ENCODE measurements around the gene POFUT2. TPM values are rescaled to one million over a fixed set of nuclear protein-coding genes. Genes with fewer than 3 reads are reported as not detected.
A peak's percentile ranks its signal among the peaks of the same experiment; 100 is the strongest.

The POFUT2 gene
- total and polyA plus RNA-seq, 7 donors = 2.5 to 31.3 (median 18.9) TPM

GRCh38 chr21:45326169-45326851 is 38.6 kb upstream of the POFUT2 start:
- TF ChIP-seq POLR2AphosphoS5 (IDR thresholded peaks at IDR 0.05) (no peak), EP300 (IDR thresholded peaks at IDR 0.05) (no peak), POLR2A (IDR thresholded peaks at IDR 0.05) (no peak), CTCF (IDR thresholded peaks at IDR 0.05) (no peak)
- no peaks in the 10 kb centered on the region for H3K36me3 ChIP-seq

DNA sequence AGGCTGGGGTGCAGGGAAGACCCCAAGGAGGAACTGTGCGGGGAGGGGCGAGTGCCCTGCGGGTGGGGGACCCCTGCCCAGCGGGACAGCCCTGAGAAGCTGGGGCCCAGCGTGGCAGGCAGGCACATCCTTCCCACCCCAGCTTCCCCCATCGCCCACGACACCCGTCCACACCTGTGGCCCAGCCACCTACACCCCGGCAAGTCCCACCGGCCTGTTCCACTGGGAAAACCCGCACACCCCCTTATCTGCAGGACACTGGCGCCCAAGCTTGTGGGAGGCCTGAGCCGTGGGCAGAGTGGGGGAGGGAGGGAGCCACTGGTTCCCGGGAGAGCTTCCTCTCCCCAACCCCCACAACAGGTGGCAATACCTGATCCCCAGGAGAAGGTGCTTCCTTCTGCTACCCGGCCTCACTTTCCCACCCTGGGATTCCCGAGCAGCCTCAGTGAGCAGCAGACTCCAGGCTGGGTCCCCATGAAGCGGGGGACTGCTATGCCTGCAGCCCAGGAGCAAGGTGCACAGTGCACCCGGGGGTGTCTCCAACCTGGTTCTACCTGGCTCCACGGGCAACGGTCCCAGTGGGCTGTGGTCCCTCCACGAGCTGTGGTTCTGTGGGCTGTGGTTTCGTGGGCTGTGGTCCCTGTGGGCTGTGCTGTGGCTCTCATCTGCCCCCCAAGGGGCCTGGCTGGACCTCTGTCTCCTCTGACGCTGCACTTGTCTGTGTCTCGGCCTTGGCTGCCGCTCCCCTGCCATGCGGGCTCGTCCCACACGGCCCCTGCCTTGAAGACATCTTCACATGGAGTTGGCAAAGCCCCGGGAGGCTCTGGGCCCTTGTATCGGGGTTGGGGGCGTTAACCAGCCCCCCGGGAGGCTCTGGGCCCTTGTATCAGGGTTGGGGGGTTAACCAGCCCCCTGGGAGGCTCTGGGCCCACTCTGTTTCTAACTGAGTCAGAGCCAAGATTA is 37.8 kb upstream of the POFUT2 start:
- peak; percentile 63 for DNase-seq
- WGBS, 2 donors = 74 to 77% methylated on average over 32 of the region's 32 CpGs
- Histone ChIP-seq H3K27me3 (no peaks in the 10 kb centered on the region), H3K36me3 (no peaks in the 10 kb centered on the region), H3K27ac (peak overlapping the region in 3 of 4 donors; percentile 12 to 47 (median 30)), H3K4me3 (no peak overlapping the region), H3K4me1 (peaks cover 0 to 46% (median 37%) of the 10 kb centered on the region in 4 donors), H3K9me3 (no peaks in the 10 kb centered on the region)
- TF ChIP-seq EP300 (IDR thresholded peaks at IDR 0.05) (no peak), CTCF (IDR thresholded peaks at IDR 0.05) (no peak), POLR2A (IDR thresholded peaks at IDR 0.05) (no peak), POLR2AphosphoS5 (IDR thresholded peaks at IDR 0.05) (no peak)
- intact Hi-C loops (cut with DNase I) = no loop called here

More at GRCh38 chr21:45326169-45326851, 38.6 kb upstream of the POFUT2 start:
- intact Hi-C loops (cut with DNase I) = no loop called here
- no peaks in the 10 kb centered on the region for H3K27me3 ChIP-seq
- H3K4me3 ChIP-seq = no peak overlapping the region
- WGBS, 2 donors = 86 to 89% methylated on average over 25 of the region's 25 CpGs
- peak overlapping the region in 2 of 4 donors; percentile 30 to 47 for H3K27ac ChIP-seq
- DNase-seq = peak; percentile 66
- peaks cover 0 to 43% (median 34%) of the 10 kb centered on the region in 4 donors for H3K4me1 ChIP-seq
- no peaks in the 10 kb centered on the region for H3K9me3 ChIP-seq

DNA sequence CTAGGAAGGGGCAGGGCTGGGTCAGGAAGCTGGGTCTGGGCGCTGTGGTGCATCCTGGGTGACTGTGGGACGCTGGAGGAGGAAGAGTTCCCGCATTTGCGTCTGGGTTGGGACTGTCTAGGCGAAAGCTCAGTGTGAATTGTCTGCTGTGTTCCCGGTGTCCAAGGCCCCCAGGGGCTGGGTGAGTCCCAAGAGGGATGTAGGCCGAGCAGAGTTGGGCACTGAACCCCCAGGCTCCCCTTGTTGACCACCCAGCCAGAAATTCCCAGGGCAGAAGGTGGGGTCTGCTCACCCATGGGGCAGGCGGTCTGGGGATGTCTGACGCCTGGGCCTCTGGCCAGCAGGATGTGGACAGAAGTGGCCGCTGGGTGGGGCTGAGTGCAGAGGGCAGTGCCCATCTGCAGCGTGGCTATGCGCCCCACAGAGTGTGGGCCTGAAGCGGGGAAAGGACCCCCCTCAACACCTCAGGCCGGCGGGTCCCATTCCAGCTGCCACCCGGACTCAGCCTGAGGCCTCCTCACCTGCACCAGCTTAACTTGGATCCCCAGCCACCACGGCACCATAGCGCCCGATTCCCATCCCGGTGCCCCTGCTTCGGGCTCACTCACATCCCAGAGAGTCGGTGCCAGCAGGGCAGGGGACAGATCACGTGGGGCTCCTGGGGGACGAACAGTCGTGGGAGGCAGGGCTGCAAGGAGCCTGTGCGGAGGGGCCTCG is 37.0 kb upstream of the POFUT2 start:
- 69 to 84% methylated on average over 27 of the region's 27 CpGs for WGBS, 2 donors
- Histone ChIP-seq H3K4me1 (peaks cover 0 to 46% (median 37%) of the 10 kb centered on the region in 4 donors), H3K4me3 (no peak overlapping the region), H3K27me3 (no peaks in the 10 kb centered on the region), H3K9me3 (no peaks in the 10 kb centered on the region), H3K36me3 (no peaks in the 10 kb centered on the region), H3K27ac (peak overlapping the region in 3 of 4 donors; percentile 12 to 47 (median 30))
- DNase-seq = peak; percentile 67
- TF ChIP-seq EP300 (IDR thresholded peaks at IDR 0.05) (no peak), CTCF (IDR thresholded peaks at IDR 0.05) (no peak), POLR2AphosphoS5 (IDR thresholded peaks at IDR 0.05) (no peak), POLR2A (IDR thresholded peaks at IDR 0.05) (no peak)
- intact Hi-C loops (cut with DNase I) = no loop called here

DNA sequence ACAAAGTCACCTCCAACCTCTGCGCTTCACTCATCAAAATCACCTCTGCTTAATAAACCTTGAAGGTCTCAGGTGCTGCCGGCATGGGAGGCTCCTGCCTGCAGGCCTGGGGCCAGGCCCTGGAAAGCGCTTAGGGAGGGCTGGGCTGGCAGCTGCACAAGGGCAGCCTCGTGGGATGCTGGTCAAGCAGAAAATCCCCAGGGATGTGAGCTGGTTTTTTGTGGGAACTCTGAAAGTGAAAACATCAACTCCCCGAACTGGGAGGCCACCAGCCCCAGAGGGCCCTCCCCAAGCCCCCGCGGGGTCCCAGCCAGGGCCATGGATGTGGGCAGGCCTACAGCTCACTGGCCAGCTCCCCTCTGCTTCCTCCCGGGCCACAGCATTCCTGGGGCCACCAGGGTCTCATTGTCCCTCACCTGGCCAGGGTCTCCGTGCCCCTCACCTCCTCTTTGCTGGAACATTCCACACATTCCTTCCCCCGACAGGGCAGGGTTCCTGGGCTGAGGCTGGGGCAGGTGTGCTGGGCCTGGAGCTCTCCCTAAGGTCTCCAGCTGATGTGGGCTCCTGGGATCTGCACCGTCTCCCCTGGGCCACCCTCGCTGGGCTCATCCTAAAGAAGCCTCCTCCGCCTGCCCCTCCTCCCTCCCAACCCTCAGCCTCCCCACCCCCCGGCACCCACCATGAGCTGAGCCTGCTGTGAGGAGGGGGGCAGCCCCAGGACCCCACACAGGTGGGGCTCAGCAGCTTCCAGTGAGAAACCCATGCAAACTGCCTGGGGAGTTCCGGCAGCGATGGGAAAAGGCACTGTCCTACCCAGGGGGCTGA is 36.0 kb upstream of the POFUT2 start:
- H3K4me3 ChIP-seq = no peak overlapping the region
- 63 to 69% methylated on average over 16 of the region's 16 CpGs for WGBS, 2 donors
- no peaks in the 10 kb centered on the region for H3K27me3 ChIP-seq
- intact Hi-C loops (cut with DNase I) = no loop called here
- DNase-seq = peak; percentile 62
- no peaks in the 10 kb centered on the region for H3K36me3 ChIP-seq
- H3K27ac ChIP-seq = peak overlapping the region; percentile 27 to 79 (median 40)
- H3K4me1 ChIP-seq = peaks cover 0 to 48% (median 39%) of the 10 kb centered on the region in 4 donors
- no peak for TF ChIP-seq POLR2AphosphoS5 (IDR thresholded peaks at IDR 0.05)
- TF ChIP-seq EP300 (IDR thresholded peaks at IDR 0.05) = no peak
- TF ChIP-seq CTCF (IDR thresholded peaks at IDR 0.05) = no peak
- no peak for TF ChIP-seq POLR2A (IDR thresholded peaks at IDR 0.05)
- H3K9me3 ChIP-seq = no peaks in the 10 kb centered on the region

All from sigmoid colon (tissue), 7 donors.